GM21528 (cell line): Measurements from ENCODE around the gene TLR6.

Source experiments
- ATAC-seq: cut with Tn5 transposase; IDR thresholded peaks from one replicate; pipeline ENCODE4 v1.9.1; 2021; ENCODE audit warnings: mild to moderate bottlenecking, moderate library complexity; ENCODE audit not compliant: unreplicated experiment, low FRiP score

The TLR6 gene, protein sequence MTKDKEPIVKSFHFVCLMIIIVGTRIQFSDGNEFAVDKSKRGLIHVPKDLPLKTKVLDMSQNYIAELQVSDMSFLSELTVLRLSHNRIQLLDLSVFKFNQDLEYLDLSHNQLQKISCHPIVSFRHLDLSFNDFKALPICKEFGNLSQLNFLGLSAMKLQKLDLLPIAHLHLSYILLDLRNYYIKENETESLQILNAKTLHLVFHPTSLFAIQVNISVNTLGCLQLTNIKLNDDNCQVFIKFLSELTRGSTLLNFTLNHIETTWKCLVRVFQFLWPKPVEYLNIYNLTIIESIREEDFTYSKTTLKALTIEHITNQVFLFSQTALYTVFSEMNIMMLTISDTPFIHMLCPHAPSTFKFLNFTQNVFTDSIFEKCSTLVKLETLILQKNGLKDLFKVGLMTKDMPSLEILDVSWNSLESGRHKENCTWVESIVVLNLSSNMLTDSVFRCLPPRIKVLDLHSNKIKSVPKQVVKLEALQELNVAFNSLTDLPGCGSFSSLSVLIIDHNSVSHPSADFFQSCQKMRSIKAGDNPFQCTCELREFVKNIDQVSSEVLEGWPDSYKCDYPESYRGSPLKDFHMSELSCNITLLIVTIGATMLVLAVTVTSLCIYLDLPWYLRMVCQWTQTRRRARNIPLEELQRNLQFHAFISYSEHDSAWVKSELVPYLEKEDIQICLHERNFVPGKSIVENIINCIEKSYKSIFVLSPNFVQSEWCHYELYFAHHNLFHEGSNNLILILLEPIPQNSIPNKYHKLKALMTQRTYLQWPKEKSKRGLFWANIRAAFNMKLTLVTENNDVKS

DNA sequence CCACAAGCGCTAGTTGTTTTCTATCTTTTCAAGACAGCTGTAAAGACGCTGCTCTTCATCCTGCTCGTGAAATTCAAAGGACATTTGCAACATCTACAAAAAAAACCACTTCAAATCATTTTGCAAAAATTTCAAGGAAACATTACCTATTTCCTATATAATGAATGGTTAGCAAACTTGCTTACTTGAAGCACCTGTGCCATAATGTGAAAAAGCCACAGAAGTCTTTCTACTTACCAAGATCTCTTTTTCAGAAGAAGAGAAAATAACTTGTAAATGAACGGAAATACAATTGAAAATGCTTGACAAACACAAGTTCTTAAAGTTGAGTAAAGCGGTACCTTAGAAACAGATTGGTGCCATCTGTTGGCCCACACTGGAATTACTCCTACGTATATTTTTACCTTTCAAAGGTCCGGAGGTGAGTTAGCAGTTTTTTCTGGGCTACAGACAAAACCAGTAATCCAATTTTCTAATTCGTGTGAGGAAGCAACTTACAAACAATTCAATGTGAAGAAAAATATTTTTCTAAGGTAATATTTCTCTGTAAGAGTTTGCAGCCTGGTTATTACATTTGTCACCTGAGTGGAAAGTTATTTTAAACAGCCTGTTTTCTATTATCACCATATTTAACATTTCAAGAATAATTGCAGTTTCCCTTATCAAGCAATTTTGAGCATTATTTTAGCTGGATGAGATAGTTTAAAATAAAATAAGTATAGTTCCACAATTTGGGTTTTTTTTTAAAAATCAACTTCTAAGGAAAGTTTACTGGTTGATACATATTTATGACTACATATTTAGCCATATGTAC, at the start of gene TLR6:
Gene TLR6 (minus strand): TSS at position 294 of the 814 bp plus-strand sequence. CDS start 27,344 bp downstream, outside the sequence.
- peak; percentile 51 for ATAC-seq

GRCh38 chr4:38905652-38906385, 49.2 kb upstream of the TLR6 start:
- no peak for ATAC-seq

- no peak for ATAC-seq
These were observed 48.1 kb upstream of the TLR6 start for GRCh38 chr4:38904682-38905081.

DNA sequence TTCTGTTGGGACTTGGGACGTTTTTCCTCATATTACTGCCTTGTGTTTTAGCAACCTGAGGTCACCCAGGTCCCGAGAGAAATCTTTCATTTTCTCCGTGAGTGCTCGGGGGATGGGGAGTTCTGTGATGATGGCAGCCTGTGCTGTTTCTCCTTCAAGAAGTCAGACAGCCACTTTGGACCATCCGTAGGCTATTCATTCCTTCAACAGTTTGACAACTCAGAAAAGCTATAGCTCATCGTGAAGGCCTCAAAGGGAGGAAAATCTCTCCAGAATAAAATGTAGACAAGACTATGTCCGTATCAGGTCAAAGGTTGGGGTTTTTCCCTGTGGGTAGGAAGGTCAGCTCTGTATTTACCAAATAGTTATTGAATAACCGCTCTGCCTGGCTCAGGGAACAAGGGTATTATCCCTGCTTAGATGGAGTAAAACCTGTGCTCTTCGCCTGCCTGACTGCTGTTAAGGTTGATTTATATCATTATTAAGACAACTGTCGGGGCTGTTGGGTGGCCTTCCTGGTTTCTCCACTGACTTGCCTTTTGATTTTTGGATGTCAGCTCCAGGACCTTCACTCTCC, 47.6 kb upstream of the TLR6 start:
- no peak for ATAC-seq

DNA sequence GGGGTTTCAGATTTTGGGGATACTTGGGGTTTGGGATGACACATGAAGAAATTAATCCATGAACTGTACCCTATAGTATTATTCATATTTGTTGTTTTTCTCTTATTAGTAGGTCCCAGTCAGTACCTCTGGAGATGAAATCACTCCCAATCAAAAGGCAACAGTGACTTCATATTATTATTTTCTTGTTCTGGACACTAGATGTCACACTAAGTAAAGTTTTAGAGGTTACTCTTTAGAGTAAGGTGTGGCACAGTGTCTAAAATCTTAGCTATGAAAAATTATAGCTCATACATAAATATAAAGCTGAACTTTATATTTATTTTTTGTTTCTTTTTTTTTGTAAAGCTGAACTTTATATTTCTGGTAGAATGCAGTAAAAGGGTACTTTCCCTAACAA, 46.1 kb upstream of the TLR6 start:
- no peak for ATAC-seq

DNA sequence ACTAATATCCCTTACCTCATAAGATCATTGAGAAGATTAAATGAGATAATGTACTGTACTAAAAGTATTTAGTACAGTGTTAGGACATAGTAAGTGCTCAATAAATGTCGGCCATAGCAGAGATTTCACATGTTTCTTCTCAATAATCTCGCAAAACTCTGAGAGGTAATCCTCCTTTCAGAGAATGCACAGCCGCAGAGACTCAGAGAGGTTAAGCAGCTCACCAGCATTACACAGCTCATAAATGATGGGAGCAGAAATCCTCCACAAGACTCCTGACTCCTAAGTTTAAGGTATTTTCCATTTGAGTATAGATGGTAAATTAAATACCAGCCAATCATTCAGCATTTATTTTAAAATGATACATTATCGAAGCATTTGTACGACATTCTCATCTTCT, 45.6 kb upstream of the TLR6 start:
- no peak for ATAC-seq

DNA sequence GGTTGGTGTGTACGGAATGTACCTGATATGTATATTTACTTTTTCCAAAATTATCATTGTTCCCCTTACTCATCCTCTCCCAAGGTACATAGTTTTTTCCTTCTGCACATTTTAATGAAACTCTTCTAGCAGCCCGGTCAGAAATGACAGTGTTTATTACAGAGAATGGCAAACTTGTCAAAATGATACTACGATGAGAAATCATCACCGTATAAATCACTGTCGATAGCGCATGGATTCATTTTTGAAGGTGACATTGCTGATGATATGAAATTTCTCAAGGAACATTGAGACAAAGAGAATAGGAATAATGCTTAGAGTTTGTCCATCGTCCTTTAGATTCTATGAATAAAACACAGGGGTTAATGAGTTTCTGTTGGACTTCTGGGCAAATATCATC, 41.6 kb upstream of the TLR6 start:
- no peak for ATAC-seq

GRCh38 chr4:38896940-38897339, 40.3 kb upstream of the TLR6 start:
- no peak for ATAC-seq

GRCh38 chr4:38894322-38894982, 37.8 kb upstream of the TLR6 start:
- ATAC-seq = no peak

- no peak for ATAC-seq
These were observed 34.7 kb upstream of the TLR6 start for GRCh38 chr4:38891051-38891983.

DNA sequence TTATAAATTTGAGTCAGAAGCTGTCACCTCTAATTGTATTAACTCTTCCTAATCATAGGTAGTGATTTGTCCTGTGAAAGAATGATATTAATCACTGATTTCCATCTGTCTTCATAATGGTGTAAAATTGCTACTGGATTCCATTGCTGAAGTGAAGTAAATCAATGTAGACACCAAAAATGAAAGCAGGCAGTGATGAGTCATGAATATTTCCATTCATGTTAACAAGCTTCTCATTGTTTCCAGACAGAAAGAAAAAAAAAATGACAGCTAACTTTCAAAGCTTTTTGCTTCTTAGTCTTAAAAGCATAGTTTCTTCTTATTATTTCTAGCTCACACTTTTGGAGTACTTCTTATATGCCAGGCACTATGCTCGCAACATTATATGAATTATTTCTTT, 32.5 kb upstream of the TLR6 start:
- no peak for ATAC-seq

- ATAC-seq = no peak
These were observed 27.6 kb upstream of the TLR6 start for GRCh38 chr4:38884254-38884653.

DNA sequence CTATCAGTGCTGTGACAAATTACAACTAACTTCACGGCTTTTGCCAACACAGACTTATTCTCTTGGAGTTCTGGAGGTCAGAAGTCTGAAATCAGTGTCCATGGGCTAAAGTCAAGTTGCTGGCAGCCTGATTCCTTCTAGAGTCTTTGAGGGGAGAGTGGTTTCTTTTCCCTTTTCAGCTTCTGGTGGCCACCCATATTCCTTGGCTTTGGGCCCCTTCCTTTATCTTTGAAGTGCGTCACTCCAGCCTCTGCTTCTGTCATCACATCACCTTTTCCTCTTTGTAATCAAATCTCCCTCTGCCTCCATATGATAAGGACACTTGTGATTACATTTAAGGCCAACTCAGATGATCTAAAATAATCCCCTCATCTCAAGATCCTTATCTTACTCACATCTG, 20.0 kb upstream of the TLR6 start:
- no peak for ATAC-seq

GRCh38 chr4:38873290-38873944, 16.8 kb upstream of the TLR6 start:
- no peak for ATAC-seq

DNA sequence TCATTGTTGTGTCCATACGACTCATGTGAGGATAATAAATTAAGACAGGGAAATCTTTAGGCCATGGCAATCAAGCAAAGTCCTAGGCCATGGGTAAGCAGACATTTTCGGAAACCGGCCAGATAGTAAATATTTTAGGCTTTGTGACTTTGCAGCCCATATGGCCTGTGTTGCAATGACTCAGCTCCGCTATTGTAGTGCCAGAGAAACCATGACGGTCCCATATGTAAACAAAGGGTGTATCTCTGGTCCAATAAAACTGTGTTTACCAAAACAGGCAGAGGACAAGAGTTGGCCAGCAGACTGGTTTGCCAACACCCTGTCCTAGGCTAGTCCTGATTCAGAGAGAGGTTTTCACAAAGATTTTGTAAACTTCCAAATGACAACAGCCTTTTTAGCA, 16.0 kb upstream of the TLR6 start:
- ATAC-seq = no peak

DNA sequence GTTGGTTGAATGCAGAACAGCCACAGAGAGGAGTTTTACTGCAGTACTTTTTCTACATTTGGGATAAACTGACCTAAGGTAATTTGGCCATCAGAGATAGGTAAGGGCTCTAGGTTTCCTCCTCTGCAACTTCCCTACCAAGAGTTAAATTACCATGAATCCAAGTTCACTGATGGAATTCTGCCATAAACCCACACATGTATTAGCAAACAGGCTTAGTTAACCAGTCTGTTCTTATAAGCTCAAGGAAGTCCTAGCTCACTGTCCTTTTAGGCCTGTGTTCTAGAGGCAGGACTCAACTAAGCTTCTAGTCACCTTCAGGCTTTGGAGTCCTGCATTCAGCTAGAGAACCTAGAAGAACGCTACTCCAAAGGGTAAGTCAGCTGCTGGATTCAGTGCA, 15.0 kb upstream of the TLR6 start:
- no peak for ATAC-seq

GRCh38 chr4:38870098-38870808, 13.6 kb upstream of the TLR6 start:
- no peak for ATAC-seq
